ENCODE results near the gene IL20RB.

The IL20RB gene

DNA sequence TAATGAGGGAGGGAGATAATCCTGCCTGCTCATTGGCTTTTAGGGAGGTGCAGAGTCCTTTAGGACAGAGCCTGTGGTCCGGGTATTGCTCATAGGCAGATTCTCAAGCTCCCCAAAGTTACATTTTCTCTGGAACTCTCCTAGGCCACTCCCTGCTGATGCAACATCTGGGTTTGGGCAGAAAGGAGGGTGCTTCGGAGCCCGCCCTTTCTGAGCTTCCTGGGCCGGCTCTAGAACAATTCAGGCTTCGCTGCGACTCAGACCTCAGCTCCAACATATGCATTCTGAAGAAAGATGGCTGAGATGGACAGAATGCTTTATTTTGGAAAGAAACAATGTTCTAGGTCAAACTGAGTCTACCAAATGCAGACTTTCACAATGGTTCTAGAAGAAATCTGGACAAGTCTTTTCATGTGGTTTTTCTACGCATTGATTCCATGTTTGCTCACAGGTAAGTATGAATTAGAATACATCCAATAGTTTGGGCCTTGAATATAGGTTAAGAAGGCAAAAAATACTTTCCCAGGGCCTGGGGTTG is at the start of gene IL20RB:
Gene IL20RB, plus strand, starts transcription at position 233 of the 538 bp plus-strand sequence. Its CDS starts 131 bp downstream, at position 364.
- DNase-seq: no peak

DNA sequence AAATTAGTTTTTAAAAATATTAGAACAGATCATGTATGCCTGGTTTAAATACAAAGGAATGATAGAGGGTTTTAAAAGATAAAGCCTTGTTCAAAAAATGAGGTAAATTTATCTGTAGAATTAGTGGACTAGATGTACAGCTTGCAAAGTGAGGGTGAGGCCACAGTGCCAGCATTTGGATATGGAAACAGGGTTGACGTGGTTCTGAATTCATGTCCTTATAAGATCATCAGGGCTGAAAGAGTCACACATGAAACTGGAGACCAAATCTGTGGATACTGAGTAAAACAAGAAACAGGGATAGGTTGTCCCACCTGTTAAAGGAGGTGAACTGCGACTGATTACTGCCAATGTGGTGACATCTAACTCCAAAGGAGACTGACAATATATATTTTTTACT is 49.5 kb upstream of the IL20RB start:
- DNase-seq: no peak

GRCh38 chr3:136909187-136909586 is 48.6 kb upstream of the IL20RB start:
- no peak for DNase-seq

GRCh38 chr3:136910697-136911096 is 47.1 kb upstream of the IL20RB start:
- DNase-seq: no peak

- DNase-seq: no peak
Observed at GRCh38 chr3:136913168-136913567, 44.6 kb upstream of the IL20RB start.

GRCh38 chr3:136914739-136915138 is 43.0 kb upstream of the IL20RB start:
- DNase-seq: no peak

GRCh38 chr3:136916223-136916622 is 41.6 kb upstream of the IL20RB start:
- DNase-seq: no peak

- DNase-seq: peak; percentile 79
Observed at GRCh38 chr3:136919799-136920580, 37.8 kb upstream of the IL20RB start.

DNA sequence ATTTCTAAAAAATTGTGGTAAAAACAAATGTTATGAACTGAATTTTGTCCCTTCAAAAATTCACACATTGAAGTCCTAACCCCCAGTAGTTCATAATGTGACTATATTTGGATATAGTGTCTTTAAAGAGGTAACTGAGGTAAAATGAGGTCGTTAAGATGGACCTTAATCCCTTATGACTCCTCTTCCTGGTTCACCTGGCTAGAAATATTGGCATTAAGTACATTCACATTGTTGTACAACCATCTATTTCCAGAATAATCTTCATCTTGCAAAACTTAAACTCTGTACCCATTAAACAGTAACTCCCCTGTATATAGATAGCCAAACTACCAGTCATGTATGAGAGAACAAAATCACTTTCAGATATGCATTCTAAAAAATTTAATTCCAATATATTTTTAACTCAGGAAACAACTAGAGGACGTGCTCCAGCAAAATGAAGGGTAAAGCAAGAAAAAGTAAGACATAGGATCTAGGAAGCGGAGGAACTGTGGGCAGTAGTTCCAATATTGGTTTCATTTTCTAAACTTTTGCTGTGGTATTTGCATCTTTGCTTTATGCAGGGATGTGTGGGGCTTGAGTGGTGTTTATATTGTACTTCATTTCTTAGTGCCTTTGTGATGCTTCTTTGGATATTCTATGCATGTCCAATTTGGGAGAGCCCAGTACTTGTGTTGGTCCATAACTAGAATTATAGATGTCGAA is 36.7 kb upstream of the IL20RB start:
- peak; percentile 38 for DNase-seq

DNA sequence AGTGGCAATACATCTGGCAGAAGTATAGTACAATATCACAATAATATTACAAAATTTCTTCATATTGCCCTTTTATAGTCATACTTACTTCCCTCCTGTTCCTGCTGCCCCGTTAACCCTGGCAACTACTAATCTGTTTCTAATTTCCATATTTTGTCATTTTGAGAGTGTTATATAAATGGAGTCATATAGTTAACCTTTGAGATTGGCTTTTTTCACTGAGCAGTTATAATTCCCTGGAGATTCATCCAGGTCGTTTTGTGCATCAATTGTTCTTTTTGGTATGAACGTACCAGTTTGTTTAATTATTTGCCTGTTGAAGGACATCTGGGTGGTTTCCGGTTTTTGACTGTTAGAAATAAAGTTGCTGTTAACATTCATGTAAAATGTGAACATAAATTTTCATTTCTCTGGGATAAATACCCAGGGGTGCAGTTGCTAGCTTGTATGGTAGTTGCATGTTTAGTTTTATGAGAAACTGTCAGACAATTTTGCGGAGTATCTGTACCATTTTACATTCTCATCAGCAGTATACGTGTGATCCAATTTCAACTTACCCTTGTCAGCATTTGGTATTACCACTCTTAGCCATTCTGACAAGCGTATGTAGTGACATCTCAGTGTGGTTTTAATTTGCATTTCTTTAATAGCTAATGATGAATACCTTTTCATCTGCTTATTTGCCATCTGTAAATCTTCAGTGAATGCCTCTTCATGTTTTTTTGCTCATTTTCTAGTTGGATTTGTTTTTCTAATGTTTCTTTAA is 32.2 kb upstream of the IL20RB start:
- DNase-seq: no peak

GRCh38 chr3:136928240-136928639 is 29.5 kb upstream of the IL20RB start:
- DNase-seq: no peak

DNA sequence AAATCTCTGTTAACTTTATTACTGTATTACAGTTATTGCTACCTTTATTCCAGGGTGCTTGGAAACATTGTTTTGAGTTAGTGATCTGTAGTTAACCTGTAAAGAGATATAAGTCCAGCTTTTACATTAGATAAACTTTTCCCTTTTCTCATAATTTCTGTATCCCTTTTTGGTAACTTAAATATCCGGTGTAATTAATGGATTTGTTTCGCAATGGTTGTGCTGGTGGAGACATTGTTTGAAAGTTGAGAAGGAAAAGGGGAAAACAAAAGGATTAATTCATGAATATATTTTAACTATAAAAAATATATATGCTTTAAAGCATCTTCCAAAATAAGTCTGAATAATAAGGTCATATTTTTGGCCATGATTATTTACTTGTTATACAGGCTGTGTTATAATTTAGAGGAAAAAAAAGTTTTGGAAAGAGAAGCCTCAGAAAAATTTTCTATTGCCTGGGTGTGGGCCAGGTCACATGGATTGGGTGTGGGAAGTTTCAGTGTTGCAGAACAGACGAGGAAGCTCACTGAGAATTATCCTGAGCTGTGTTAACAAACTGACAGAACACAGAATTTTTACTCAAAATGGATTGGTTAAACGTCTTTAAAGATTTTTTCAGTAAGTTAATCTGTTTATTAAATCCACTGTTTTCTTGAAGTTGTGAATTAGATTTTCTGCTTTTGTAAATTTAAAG is 27.7 kb upstream of the IL20RB start:
- no peak for DNase-seq

DNA sequence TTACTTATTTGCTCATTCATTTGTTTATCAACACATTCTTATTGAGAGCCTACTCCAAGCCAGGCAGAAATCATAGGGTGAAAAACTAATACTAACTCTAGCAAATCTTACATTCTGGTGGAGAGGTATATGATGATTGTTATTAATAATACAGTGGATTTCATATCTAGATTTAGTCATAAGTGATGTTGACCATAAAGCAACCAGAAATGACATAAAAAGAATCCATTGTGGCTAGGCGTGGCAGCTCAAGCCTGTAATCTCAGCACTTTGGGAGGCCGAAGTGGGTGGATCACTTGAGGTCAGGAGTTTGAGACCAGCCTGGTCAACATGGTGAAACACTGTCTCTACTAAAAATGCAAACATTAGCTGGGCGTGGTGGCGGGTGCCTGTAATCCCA is 26.2 kb upstream of the IL20RB start:
- DNase-seq: no peak

DNA sequence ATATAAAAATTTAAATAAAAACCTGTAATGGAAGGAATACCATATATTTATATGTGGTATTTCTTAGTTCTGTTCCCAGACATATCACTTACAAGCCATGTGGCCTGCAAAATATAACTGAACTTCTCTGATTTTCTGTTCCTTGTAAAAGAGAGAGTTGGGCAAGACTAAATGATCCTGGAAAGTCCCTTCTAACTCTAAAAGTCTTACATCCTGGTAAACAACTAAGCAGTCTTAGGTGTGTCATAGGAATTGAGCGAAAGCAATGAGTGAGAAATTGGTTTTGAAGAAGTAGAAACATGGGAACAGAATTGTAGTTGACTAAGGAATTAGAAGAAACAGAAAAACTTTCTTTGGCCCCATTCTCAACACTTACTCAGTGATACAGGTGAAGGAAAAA is 25.3 kb upstream of the IL20RB start:
- peak; percentile 9 for DNase-seq

GRCh38 chr3:136932978-136933772 is 24.6 kb upstream of the IL20RB start:
- DNase-seq: no peak

- no peak for DNase-seq
Observed at GRCh38 chr3:136937175-136937574, 20.6 kb upstream of the IL20RB start.

GRCh38 chr3:136937851-136938250 is 19.9 kb upstream of the IL20RB start:
- DNase-seq: no peak

DNA sequence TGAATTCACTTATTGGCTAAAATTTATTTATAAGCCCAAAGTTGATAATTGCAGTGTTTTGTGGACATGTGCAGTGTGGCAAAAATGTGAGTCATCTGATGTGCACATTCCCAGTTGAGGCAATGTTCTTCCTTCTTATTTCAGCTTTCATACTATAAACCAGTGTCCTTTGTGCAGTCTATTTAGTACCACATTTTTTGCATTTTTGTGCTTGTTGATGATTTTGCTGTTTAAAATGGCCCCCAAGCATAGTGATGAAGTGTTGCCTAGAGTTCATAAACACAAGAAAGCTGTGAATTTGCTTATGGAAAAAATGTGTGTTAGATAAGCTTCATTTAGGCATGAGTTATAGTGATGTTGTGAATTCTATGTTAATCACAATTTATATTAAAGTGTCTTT is 19.4 kb upstream of the IL20RB start:
- no peak for DNase-seq

- peak; percentile 21 for DNase-seq
Observed at GRCh38 chr3:136939489-136939888, 18.3 kb upstream of the IL20RB start.

DNA sequence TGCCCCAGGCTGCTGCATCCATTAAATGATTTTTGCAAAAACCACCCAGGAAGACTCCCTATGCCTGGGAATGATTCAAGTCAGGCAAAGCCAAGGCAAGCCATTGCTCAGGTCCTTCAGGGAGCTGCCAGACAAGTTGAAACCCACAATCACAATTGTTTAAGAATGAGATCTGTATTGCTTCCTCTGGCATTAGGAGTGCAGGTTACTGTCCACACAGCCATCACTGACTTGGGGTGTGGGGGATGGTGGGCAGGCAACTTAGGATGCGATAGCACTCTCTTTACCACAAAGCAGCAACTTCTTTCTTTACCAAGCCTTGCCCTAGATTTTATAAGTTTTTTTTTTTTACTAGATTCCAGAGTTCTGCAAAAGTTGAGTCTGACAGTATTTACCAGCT is 15.0 kb upstream of the IL20RB start:
- DNase-seq: no peak

DNA sequence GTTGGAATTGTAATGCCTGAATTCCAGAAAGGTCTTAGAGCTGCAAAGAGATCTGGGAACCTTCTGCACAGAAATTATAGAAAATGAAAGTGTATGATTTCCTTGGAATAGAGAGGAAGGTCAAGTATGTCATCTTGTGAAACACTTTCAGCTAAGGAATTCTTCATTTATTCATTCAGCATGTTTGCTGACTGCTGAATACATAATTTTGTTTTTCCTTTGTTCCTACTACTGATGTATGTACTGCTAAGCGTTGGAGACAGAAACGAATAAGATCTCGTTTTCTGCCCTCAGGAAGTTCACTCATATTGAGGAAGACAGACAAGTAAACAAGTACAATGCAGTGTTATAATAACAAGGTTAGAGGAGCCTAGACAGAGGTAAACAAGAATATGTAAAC is 14.3 kb upstream of the IL20RB start:
- no peak for DNase-seq

GRCh38 chr3:136946978-136947377 is 10.8 kb upstream of the IL20RB start:
- DNase-seq: no peak
